Activated CD8-positive, alpha-beta memory T cell treated with anti-CD3 and anti-CD28 coated beads for 36 hours (primary cell): ENCODE results near the gene OXLD1. TPM values are rescaled to one million over a fixed set of nuclear protein-coding genes. Genes with fewer than 3 reads are reported as not detected.
"Not testable (repeated sequence)": the region's sequence is repeated elsewhere in the genome, so short reads cannot be mapped to it uniquely, and the experiment has no call there.

Source experiments
- CTCF ChIA-PET: fragments of 350-600 bp; sonication (Branson Sonifier 250); formaldehyde crosslinking; loops from one replicate; lab custom pipeline; 2021; ENCODE audit warnings: antibody characterized with exemption; lab: Charles Lee
- POLR2A ChIA-PET: fragments of 350-600 bp; sonication (Branson Sonifier 250); formaldehyde crosslinking; loops from one replicate; lab custom pipeline; 2021; ENCODE audit warnings: antibody characterized with exemption; lab: Charles Lee
- total RNA-seq, 2 experiments: library from RNA; stranded (reverse); gene quantifications; one replicate each; pipeline ENCODE4 v1.2.3, GENCODE V29; 2021

Gene OXLD1
- total RNA-seq, 2 experiments from 2014 or later: 49.1 to 55.7 TPM

- ChIA-PET CTCF (interaction anchor here (1.6 kb wide), 1 partner anchor 14 kb away, joined by 4 read pairs; no protein-coding TSS in a partner anchor), POLR2A (interaction anchor here (1.5 kb wide), 1 partner anchor 12 kb away, joined by 4 read pairs; no protein-coding TSS in a partner anchor)
Measured at GRCh38 chr17:81690066-81690465, 23.7 kb upstream of the OXLD1 start.

- CTCF ChIA-PET: no interaction called here
- POLR2A ChIA-PET: no interaction called here
Measured at GRCh38 chr17:81688616-81689015, 22.2 kb upstream of the OXLD1 start.

GRCh38 chr17:81687770-81688541, 21.6 kb upstream of the OXLD1 start:
- ChIA-PET POLR2A (interaction anchor here (0.6 kb wide), 1 partner anchor 36 kb away, joined by 3 read pairs; no protein-coding TSS in a partner anchor), CTCF (no interaction called here)

- ChIA-PET CTCF (no interaction called here), POLR2A (no interaction called here)
Measured at GRCh38 chr17:81686614-81687013, 20.2 kb upstream of the OXLD1 start.

GRCh38 chr17:81685108-81685507, 18.7 kb upstream of the OXLD1 start:
- CTCF ChIA-PET: interaction anchor here (1.1 to 5.3 kb wide), 4 partner anchors 11 to 18 kb away, joined by 3 to 26 read pairs (median 4); partner anchors contain the start of gene MRPL12
- POLR2A ChIA-PET: interaction anchor here (0.6 to 1.5 kb wide), 4 partner anchors 14 to 43 kb away, joined by 3 to 10 read pairs (median 4); no protein-coding TSS in a partner anchor

- ChIA-PET POLR2A (interaction anchor here (0.6 to 1.8 kb wide), 6 partner anchors 9 to 43 kb away, joined by 3 to 13 read pairs (median 4); partner anchors contain the start of gene MRPL12), CTCF (interaction anchor here (0.9 to 5.3 kb wide), 6 partner anchors 9 to 19 kb away, joined by 3 to 26 read pairs (median 4); partner anchors contain the start of gene MRPL12)
Measured at GRCh38 chr17:81684442-81684911, 18.1 kb upstream of the OXLD1 start.

GRCh38 chr17:81683584-81684441, 17.4 kb upstream of the OXLD1 start, which contains the start of the genes ARL16 and HGS:
ARL16 (minus strand) TSS chr17:81683797; CDS start chr17:81683753, 44 bp downstream.
HGS (plus strand) TSS chr17:81684011; CDS start chr17:81684067, 56 bp downstream.
- ChIA-PET CTCF (interaction anchor here (0.9 to 5.3 kb wide), 8 partner anchors 10 to 131 kb away, joined by 3 to 26 read pairs (median 4); partner anchors contain the start of genes FAAP100 and MRPL12), POLR2A (interaction anchor here (0.6 to 1.8 kb wide), 14 partner anchors 9 to 461 kb away, joined by 3 to 13 read pairs (median 4); partner anchors contain the start of genes CCDC137, CEP131 and MRPL12)

- ChIA-PET POLR2A (interaction anchor here (0.6 to 1.8 kb wide), 10 partner anchors 13 to 460 kb away, joined by 3 to 13 read pairs (median 5); partner anchors contain the start of genes CCDC137, CEP131 and MRPL12), CTCF (interaction anchor here (1.1 to 5.3 kb wide), 5 partner anchors 11 to 131 kb away, joined by 3 to 26 read pairs (median 5); partner anchors contain the start of genes FAAP100 and MRPL12)
Measured at GRCh38 chr17:81683208-81683583, 16.8 kb upstream of the OXLD1 start.

GRCh38 chr17:81682565-81683207, 16.3 kb upstream of the OXLD1 start:
- POLR2A ChIA-PET: interaction anchor here (0.9 to 1.8 kb wide), 7 partner anchors 17 to 460 kb away, joined by 3 to 13 read pairs (median 5); partner anchors contain the start of genes CEP131 and MRPL12

GRCh38 chr17:81681672-81682071, 15.3 kb upstream of the OXLD1 start:
- ChIA-PET POLR2A (no interaction called here), CTCF (interaction anchor here (2.0 to 5.3 kb wide), 2 partner anchors 14 to 21 kb away, joined by 5 to 26 read pairs; partner anchors contain the start of gene MRPL12)

More at GRCh38 chr17:81682565-81683207, 16.3 kb upstream of the OXLD1 start:
- CTCF ChIA-PET: interaction anchor here (0.6 to 5.3 kb wide), 6 partner anchors 10 to 130 kb away, joined by 3 to 26 read pairs (median 4); partner anchors contain the start of genes FAAP100 and MRPL12

- CTCF ChIA-PET: interaction anchor here (0.7 kb wide), 1 partner anchor 11 kb away, joined by 3 read pairs; no protein-coding TSS in a partner anchor
- POLR2A ChIA-PET: no interaction called here
Measured at GRCh38 chr17:81680150-81680549, 13.7 kb upstream of the OXLD1 start.

GRCh38 chr17:81676906-81677305, 10.5 kb upstream of the OXLD1 start:
- ChIA-PET CTCF (no interaction called here), POLR2A (no interaction called here)

GRCh38 chr17:81675515-81676221, 9.3 kb upstream of the OXLD1 start:
- CTCF ChIA-PET: interaction anchor here (0.8 to 1.4 kb wide), 4 partner anchors 11 to 27 kb away, joined by 3 to 4 read pairs (median 3); partner anchors contain the start of gene MRPL12

GRCh38 chr17:81673561-81674258, 7.3 kb upstream of the OXLD1 start:
- POLR2A ChIA-PET: interaction anchor here (0.6 kb wide), 1 partner anchor 153 kb away, joined by 8 read pairs; no protein-coding TSS in a partner anchor
- CTCF ChIA-PET: interaction anchor here (1.1 kb wide), 1 partner anchor 11 kb away, joined by 3 read pairs; no protein-coding TSS in a partner anchor

More at GRCh38 chr17:81675515-81676221, 9.3 kb upstream of the OXLD1 start:
- POLR2A ChIA-PET: not testable (repeated sequence)

GRCh38 chr17:81672954-81673353, 6.5 kb upstream of the OXLD1 start:
- ChIA-PET CTCF (interaction anchor here (1.5 kb wide), 1 partner anchor 11 kb away, joined by 4 read pairs; the partner anchor contains the start of genes ARL16 and HGS), POLR2A (interaction anchor here (0.6 kb wide), 1 partner anchor 153 kb away, joined by 8 read pairs; no protein-coding TSS in a partner anchor)

- CTCF ChIA-PET: interaction anchor here (1.5 kb wide), 1 partner anchor 11 kb away, joined by 4 read pairs; the partner anchor contains the start of genes ARL16 and HGS
- POLR2A ChIA-PET: no interaction called here
Measured at GRCh38 chr17:81672504-81672903, 6.1 kb upstream of the OXLD1 start.
